HT1080 (cell line): ENCODE measurements around the gene ARHGEF12. TPM values are rescaled to one million over a fixed set of nuclear protein-coding genes. Genes with fewer than 3 reads are reported as not detected.

ENCODE experiments used
- DNase-seq: peaks from one replicate; pipeline ENCODE4 v3.0.0-alpha.2; 2015; ENCODE audit warnings: low read depth
- total RNA-seq: library from RNA; depleted of rRNA; stranded (reverse); fragments of >200 nt; shearing (Covaris generic); gene quantifications from 2 replicates; pipeline ENCODE4 v1.2.3, GENCODE V29; 2014

Gene ARHGEF12
- total RNA-seq, 1 experiment from 2014 or later, result 38.3 TPM

DNA sequence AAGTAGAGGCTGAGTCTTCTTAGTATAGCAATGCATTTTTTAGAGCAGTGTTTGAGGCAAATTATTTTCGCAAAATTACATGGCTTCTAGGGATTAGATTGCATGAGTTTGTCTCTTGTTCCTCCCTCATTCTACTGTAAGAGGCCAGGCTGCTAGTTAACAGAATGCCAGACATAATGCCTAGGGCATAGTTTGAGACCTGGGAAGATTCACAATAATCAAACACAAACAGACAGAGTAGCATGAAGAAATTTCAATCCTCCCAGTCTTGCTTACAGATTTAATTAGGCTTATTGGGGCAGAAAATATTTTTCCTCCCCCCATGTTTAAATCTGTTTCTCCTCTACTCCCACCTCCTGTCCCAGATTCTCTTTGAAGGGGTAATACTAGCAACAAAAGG is 48.3 kb downstream of the ARHGEF12 start:
- no peak for DNase-seq

DNA sequence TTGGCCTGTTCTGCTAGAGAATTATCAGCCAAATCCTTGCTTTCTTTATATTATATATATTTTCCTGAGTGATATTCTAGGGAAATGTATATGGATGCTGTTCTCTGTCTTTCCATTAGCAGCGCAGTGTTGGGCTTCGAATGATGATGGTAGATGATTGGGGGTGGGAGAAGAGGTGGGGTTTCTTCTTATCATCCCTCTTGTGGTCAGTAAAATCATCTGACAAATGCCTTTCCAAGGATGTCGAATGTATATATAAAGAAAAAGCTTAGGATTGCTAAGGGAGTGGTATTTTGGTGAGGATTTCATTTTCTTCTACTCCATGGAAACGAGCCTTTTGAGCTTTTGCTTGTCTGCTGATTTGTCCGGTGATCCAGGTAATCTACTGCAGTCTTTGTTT is 48.9 kb downstream of the ARHGEF12 start:
- DNase-seq, result peak; percentile 14

DNA sequence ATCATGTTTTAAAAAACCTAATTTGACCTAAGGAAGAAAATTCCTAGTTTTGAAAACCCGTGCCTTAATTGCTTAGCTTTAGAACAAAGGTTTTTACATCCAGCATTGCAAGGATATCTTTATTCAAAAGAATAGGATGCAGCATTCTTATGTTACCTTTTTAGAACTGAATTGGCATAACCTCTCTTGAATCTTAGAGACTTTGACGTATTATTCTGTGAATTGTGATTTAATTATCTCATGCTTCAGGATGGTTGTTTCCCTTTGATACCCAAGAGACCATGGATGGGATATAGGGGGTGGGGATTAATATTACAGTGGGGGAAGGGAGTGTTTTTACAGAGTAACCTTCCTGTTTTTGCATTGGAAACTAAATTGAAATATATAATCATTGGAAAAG is 49.4 kb downstream of the ARHGEF12 start:
- no peak for DNase-seq

DNA sequence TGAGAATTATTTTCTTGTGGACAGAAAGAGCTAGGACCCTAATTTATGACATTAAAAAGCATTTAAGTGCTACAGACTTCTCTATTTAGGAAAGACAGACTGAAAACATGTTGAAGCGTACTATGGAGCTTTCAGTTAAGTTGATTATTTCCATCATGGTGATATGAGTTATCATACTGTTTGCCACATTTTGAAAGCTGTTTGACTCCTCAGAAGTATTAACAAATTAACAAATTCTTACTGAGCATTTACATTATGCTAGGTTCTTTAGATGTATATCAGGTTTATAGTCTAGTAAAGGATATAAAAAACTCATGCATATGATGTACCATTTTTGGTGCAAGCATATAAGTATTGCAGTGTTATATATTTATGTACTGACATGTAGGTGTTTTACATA is 50.1 kb downstream of the ARHGEF12 start:
- no peak for DNase-seq

DNA sequence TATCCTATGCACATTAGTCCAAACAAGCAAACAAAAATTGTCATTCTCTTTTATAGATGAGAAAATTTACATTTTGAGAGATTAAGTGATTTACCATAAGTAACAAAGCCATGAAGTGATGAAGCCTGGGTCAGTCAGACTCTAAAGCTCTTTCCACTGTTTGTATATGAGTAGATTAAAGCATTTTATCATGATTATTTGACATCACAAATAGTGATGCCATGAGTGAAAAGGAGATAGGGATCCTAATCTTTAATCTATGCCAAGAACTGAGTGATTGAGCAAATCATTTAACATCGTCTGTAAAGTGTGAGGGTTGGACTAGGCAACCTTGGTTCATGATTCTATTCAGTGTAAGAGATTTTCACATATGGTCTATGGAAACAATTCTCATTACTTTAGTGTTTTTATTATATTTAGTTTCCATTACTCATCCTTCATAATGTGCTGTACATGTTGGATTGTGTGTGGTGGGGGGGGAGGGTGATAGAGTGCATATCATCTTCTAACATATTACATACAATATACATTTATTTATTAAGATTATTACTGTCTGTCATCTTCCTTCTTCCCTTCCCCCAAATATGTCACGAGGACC is 50.7 kb downstream of the ARHGEF12 start:
- no peak for DNase-seq

DNA sequence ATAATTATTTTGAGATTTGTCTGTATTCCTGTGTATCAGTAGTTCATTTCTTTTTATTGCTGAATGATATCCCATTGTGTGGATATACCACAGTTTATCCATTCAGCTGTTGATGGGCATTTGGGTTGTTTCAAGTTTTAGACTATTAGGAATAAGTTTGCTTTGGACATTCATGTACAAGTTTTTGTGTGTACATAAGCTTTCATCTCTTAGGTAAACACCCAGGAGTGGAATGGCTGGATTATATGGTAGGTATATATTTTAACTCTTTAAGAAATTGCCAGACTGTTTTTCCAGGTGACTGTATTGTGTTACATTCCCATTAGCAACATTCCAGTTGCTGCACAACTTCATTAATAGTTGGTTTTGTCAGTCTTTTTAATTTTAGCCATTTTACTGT is 52.0 kb downstream of the ARHGEF12 start:
- DNase-seq, result no peak

DNA sequence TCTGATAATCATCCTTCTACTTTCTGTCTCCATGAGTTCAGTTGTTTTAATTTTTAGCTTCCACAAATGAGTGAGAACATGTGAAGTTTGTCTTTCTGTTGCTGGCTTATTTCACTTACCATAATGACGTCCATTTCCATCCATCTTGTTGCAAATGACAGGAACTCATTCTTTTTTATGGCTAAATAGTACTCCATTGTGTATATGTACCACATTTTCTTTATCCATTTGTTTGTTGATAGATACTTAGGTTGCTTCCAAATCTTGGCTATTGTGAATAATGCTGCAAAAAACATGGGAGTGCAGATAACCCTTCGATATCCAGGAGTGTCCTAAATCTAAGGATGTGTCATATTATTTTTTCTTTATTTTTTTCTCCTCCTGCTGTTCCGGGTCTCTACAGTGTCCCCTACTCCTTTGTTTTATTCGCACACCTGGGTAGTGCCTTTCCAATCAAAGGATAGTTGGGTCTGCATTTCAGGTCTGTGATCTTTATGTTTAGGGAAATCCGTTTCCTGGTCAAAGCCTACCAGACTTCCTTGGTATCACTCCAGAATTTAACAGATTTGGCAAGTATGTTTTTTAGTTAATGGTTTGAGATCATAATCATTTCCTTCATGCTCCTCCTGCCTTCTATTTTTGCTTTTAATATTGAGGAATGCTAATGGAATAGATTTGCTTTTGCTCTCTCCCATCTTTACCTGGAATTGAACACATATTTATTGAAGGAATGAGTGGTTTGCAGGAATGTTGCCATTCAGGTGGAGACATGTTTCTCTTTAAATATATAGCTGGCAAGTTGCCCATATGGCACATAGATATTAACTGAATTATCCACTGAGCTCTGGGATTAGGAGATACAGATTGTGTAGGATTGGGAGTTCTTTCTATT is 53.7 kb downstream of the ARHGEF12 start:
- no peak for DNase-seq

DNA sequence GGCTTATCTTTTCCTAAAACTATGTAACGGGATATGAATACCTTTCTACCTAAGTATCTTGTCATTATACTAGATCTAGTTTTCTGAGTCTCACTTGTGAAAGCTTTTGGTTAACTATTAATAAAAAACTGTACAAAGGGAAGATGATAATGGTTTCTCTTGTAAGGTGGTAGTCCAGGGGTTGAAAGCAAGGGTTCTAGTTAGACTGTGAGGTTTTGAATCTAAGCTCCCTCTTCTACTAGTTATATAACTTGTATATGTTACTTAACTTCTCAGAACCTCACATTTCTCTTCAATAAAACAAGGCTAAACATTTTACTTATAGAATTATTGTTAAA is 54.3 kb downstream of the ARHGEF12 start:
- DNase-seq, result no peak

DNA sequence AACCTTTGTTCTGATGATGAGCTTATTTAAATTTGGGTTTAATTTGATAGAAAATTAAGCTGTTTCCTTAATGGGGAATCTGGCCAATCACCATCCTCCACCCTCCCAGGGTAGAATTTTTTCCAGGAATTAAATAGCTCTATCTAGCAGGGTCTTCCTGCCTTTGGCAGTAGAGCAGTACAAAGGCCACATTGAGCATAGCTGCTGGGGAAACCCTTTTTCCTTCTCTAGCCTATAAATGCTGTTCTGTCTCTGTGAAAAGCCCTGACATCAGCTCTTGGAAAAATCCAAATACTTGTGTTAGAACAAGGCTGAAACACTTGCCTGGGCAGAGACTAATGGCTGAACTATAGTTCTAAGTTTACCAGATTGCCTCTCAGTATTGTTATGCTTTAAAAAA is 55.1 kb downstream of the ARHGEF12 start:
- DNase-seq, result no peak

DNA sequence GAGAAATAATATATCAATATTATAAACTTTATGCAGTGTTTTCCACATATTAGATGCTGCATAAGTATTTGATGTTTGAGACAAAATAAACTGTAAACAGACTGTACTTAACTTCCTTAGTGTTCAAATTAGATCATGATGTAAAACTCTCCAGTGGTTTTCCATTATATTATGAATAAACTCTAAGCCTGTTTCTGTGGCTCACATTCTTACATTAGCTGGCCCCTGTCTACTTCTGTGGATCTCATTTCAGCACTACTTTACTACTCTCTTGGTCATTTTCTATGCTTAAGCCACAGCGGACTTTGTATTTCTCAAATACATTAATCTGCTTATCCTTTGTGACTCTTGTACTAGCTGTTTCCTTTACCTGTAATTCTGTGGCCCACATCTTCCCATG is 55.6 kb downstream of the ARHGEF12 start:
- no peak for DNase-seq

DNA sequence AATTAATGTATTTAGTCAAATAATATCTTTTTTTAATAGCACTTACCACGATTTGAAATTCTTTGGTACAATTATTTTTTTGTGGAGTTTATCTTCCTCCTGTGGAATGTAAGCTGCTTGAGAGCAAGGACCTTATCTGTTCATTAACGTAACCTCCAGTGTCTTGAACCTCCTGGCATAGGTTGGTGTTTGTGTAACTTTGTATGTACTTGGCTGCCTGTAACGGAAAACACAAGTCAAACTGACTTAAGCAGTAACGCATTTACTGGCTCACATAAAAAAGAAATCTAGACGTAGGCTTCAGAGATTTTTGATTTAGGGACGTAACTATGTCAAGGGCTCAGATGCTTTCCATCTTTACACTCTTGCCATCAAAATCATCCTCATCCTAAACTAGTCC is 56.1 kb downstream of the ARHGEF12 start:
- no peak for DNase-seq

DNA sequence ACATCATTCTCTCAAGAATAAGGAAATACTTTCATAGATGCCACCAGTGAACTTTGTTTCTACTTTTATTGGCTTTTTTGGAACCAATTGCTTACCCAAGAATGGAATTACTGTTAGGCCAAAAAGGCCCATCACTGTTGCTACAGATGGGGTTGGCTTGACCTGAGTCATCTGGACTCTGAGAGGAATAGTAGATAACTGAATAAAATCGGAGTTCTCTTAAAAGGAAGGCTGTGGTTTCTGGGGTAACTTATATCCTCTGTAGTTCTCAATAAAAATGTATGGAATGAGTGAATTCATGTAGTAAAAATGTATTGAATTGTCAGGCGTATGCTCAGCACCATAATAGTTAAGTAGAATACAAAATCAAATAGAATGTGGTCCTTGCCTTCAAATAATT is 56.6 kb downstream of the ARHGEF12 start:
- peak; percentile 8 for DNase-seq

DNA sequence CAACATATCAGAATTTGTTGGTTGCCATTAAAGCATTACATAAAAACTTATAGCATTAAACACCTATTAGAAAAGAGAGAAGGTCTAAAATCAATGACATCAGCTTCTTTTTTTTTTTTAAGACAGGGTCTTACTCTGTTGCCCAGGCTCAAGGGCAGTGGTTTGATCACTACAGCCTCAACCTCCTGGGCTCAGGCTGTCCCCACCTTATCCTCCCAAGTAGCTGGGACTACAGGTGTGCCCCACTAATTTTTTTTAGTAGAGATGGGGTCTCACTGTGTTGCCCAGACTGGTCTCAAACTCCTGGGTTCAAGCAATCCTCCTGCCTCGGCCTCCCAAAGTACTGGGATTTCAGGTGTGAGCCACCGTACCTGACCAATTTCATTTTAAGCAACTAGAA is 57.9 kb downstream of the ARHGEF12 start:
- DNase-seq, result no peak

DNA sequence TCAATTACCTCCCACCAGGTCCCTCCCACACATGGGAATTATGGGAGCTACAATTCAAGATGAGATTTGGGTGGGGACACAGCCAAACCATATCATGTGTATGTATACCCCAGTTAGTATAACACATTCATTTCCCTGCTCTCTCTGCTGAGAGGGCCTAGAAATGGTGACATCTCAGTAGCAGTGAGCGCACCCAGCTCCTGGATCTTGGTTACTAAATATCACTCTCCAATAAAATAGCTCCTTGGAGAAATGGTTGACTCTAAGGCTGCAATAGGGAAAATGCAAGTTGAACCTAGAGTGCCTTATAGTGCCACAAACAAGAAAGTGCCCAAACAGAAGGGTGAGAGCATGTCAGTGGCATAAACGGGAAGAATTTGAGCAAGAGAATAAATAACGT is 59.6 kb downstream of the ARHGEF12 start:
- DNase-seq, result no peak

DNA sequence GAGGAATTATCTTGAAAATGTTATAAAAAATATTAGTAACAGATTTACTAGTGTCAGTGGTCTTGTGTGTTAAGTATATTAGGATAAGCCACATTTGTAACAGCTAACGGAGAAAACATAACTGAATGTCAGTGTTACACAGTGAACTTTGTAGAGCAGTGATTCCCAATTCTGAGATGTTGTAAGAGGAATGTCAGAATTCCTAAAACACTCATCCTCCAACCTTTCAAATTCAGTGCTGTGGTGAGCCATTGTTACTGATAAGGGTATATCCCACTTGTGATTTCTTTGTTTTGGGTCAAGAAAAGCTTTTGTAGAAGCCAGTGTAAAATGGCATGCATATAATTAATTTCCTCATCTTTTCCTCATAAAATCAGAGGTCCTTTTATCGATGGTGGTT is 61.9 kb downstream of the ARHGEF12 start:
- DNase-seq, result no peak

DNA sequence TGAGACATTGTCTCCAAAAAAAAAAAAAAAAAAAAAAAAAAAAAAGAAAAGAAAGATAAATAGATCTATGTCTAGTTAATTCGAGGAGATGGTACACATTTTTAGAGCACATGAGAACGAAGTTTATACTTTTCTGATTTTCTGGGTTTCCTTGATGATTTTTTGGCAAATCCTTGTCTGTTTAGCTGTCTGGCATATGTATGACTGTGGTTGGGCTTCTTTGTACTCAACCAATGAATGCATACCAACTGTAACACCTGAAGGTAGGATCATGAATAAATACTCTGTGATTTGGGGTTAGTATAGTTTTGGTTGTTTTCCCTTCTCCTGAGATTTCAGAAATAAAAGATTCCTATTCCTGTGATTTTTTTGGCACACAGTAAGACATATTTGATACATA is 63.1 kb downstream of the ARHGEF12 start:
- DNase-seq, result peak; percentile 49

DNA sequence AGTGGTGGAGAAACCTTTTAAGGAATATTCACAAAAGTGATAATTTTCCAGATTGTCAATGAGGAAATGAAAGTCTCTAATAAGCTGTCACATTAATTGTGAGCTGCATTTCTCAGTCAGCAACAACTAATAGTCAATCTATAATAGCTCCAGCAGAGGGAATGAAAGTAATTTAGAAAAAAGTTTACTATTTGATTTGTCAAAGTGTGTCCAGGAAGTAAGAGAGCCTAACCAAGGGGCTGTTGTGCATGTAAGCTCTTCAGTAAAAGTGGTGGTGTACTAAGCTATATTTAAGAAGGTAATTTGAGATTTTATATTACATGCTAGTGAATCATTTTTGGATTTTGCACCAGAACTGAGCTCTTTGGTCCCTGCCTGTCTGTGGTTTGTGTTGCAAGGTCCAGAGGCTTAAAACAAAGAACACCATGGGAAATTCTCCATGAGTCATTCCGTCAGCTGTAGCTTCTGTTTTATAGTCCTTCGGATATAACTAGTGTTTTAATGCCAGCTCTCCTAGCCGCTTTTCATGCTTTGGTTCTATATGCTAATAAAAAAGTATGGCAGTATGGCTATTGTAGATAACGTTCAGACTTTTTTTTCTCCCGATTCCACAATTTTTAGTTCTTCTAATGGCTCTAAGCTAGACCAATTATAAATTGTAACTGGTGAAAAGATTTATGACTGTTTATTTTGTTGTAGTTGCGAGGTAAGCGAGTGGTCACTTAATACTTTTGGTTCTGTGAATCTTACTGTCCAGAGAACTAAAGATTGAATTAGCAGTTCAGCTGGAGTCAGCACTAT is 64.6 kb downstream of the ARHGEF12 start:
- peak; percentile 99 for DNase-seq

DNA sequence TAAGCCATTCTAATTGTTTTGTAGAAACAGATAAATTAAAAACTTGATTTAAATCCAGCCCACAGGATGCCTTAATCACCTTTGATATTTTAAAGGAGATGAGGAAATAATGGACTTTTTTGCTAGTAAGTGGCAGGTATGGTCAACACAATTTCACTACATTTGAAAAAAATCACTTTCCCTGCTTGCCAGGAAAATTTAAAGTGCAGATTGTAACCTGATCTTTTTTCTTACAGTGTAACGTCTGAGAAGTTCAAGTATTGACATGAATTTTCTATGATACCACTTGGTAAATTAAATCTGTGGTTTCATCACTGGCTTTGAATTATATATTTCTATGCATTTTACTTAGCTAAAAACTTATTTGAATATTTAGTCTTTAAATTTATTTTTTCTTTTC is 65.3 kb downstream of the ARHGEF12 start:
- DNase-seq, result no peak

DNA sequence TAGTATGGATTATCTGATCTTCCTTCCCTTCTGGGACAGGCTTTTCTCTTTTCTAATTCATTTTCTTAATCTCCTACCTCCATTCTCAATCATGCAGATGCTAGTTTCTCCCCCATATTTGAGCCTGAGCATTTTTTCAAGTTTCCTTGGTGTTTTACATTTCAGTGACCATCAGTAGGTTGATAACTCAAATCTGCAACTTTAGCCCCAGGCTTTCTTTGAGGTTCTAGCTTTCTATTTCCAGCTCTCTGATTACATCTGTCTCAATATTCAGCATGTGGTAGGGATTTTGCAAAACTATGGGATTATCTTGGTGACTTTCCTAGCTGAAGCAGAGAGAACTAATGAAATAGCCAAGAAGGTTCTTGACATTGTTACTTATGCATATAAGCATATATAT is 67.8 kb downstream of the ARHGEF12 start:
- no peak for DNase-seq

DNA sequence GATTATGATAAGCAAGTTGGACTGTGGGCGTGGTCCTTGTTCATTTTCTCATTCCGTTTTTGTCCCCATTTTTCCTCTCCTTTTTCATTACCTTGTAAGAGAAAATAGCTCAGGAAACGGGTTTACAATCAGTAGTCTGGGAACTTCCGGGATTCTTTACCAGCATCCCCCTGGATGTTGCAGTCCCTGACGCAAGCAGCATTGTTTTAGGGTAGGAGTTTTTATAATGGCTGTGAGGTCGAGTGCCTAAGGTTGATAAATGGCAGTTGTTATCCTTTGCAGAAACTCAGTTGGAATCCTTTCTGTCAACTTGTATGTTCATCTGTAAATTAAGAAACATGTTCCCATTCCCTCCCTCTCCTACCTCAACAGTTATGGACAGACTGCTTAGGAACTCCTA is 68.3 kb downstream of the ARHGEF12 start:
- DNase-seq, result no peak

DNA sequence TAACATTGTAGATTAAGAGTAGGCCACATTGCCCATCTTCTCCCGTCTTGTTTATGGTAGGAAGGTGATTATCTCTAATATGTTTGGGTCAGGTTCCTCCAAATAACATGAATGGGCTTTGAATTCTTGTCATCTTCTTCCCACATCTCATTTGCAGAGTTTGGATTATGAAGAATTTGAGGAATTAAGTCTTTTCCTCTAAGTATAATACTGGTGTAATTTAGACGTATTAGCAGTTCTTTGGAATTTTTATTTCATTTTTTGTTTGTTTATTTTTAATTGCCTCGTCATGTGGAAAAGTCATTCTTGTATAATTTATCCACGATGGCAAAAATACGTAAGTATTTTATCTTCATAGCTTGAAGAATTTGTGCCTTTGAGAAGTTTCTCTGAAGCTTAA is 73.4 kb downstream of the ARHGEF12 start:
- no peak for DNase-seq

DNA sequence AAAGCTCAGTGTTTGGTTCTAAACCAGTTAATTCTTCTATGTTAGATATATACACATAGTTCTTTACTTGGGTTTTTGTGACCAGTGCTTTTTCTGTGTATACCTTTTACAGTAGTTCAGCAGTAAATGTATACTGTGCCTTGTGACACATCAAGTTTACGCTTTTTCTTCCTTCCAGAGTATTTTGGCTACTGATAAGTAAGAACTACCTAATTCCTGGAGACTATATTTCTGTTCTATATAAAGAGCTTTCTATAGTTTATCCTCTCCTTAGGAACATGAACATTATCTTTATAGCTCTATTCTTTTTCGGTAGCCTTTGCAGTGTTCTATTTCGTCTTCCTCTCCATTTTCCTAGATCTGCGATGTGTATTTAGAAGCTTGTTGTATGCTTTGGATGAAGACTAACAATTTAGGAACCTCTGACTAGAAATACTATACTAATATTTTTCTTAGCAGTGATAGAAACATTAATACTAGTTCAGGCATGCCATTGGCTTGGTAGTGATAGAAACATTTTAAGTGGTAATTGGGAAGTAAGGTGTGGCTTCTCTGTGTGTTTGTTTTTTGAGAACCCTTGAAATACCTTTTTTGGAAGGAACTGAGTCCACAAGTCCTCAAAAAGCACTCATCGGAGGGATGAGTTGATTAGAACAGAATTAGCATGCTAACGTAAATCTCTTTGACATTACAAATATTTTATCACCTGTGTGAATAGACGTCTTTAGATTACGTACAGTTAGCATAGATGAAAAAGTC is 74.6 kb downstream of the ARHGEF12 start:
- DNase-seq, result no peak
